ENCODE measurements around the gene PGAP1.

DNA sequence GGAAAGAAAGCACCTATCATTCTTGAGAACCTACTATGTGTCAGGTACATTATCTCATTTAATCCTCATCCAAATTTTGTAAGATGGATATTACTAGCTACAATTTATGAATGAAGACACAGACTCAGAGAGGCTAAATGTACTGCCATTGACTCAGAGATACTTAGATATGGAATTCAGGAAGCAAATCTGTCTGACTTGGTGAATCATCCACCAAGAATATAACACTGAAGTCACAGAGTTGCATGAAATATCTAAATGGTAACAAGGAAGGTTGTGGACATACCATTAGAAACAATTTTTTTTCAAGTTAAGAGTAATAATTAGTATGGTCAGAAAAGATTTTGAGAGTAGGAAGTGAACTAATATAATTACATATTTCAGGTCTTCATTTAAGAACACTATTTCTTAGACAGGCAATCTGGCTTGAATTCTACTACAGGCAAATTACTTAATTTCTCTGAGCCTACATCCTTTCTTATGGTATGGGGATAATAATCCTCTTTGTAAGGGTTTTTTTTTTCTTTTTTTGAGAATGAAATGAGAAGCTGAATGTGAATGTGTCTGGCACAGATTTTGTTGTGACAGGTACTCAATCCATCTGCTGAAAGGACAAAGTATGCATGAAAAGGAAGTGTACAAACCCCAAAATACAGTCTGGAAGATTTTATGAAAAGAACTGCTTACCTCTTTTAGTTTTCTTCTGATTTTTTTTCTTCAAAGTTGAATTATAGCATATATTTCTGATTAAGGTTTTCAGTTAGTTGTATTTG is 102.6 kb downstream of the PGAP1 start:
- TF ChIP-seq, protein P1, sequence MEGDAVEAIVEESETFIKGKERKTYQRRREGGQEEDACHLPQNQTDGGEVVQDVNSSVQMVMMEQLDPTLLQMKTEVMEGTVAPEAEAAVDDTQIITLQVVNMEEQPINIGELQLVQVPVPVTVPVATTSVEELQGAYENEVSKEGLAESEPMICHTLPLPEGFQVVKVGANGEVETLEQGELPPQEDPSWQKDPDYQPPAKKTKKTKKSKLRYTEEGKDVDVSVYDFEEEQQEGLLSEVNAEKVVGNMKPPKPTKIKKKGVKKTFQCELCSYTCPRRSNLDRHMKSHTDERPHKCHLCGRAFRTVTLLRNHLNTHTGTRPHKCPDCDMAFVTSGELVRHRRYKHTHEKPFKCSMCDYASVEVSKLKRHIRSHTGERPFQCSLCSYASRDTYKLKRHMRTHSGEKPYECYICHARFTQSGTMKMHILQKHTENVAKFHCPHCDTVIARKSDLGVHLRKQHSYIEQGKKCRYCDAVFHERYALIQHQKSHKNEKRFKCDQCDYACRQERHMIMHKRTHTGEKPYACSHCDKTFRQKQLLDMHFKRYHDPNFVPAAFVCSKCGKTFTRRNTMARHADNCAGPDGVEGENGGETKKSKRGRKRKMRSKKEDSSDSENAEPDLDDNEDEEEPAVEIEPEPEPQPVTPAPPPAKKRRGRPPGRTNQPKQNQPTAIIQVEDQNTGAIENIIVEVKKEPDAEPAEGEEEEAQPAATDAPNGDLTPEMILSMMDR (IDR thresholded peaks at IDR 0.05) = no peak
- TF ChIP-seq POLR2A (IDR thresholded peaks at IDR 0.05) = no peak
